RWPE2 (cell line): ENCODE data around the gene PCDHGA3.
A peak's percentile ranks its signal among the peaks of the same experiment; 100 is the strongest.

ENCODE experiments used
- ATAC-seq: fragments of 200-7000 bp; cut with Tn5 transposase; 3 replicates; pipeline ENCODE4 v1.9.1; 2021; ENCODE audit warnings: low read depth
- DNase-seq: peaks from one replicate; pipeline ENCODE4 v3.0.0-alpha.2; 2020; ENCODE audit warnings: low spot score
- H3K27ac ChIP-seq: fragments of 450-650 bp; 2 replicates; pipeline ENCODE4 v1.5.1; 2017; ENCODE audit warnings: mild to moderate bottlenecking; ENCODE audit not compliant: poor library complexity, severe bottlenecking
- H3K27me3 ChIP-seq: fragments of 250-450 bp; sonication (Bioruptor Pico); 2 replicates; pipeline ENCODE4 v1.5.1; 2021; ENCODE audit warnings: mild to moderate bottlenecking, moderate library complexity; ENCODE audit not compliant: insufficient read depth, poor library complexity, severe bottlenecking
- H3K36me3 ChIP-seq: fragments of 250-450 bp; sonication (Bioruptor Pico); 2 replicates; pipeline ENCODE4 v1.5.1; 2020; ENCODE audit warnings: low read depth, mild to moderate bottlenecking, moderate library complexity
- H3K4me1 ChIP-seq: fragments of 250-450 bp; sonication (Bioruptor Pico); 2 replicates; pipeline ENCODE4 v1.5.1; 2021; ENCODE audit warnings: mild to moderate bottlenecking, moderate library complexity; ENCODE audit not compliant: insufficient read depth, poor library complexity, severe bottlenecking
- H3K4me3 ChIP-seq: fragments of 250-450 bp; sonication (Bioruptor Pico); 2 replicates; pipeline ENCODE4 v1.5.1; 2021; ENCODE audit warnings: mild to moderate bottlenecking, moderate library complexity; ENCODE audit not compliant: severe bottlenecking
- H3K9me3 ChIP-seq: fragments of 250-450 bp; sonication (Bioruptor Pico); 2 replicates; pipeline ENCODE4 v1.5.1; 2021; ENCODE audit warnings: mild to moderate bottlenecking, moderate library complexity; ENCODE audit not compliant: severe bottlenecking
- TF ChIP-seq, protein P1 (sequence below): fragments of 450-650 bp; IDR thresholded peaks from one replicate; pipeline ENCODE4 v1.5.1; 2017; ENCODE audit warnings: mild to moderate bottlenecking, moderate library complexity; ENCODE audit not compliant: poor library complexity, severe bottlenecking

Gene PCDHGA3

DNA sequence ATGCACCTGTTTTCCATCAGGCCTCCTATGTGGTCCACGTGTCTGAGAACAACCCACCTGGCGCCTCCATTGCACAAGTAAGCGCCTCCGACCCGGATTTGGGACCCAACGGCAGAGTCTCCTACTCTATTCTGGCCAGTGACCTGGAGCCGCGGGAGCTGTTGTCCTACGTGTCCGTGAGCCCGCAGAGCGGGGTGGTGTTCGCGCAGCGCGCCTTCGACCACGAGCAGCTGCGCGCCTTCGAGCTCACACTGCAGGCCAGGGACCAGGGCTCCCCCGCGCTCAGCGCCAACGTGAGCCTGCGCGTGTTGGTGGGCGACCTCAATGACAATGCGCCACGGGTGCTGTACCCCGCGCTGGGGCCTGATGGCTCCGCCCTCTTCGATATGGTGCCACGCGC, 8.0 kb downstream of the PCDHGA3 start:
- Histone ChIP-seq H3K4me1 (no peaks in the 10 kb centered on the region), H3K9me3 (no peaks in the 10 kb centered on the region), H3K27me3 (peaks cover 76% of the 10 kb centered on the region), H3K36me3 (no peaks in the 10 kb centered on the region), H3K27ac (no peak overlapping the region), H3K4me3 (no peak overlapping the region)
- TF ChIP-seq, protein P1, sequence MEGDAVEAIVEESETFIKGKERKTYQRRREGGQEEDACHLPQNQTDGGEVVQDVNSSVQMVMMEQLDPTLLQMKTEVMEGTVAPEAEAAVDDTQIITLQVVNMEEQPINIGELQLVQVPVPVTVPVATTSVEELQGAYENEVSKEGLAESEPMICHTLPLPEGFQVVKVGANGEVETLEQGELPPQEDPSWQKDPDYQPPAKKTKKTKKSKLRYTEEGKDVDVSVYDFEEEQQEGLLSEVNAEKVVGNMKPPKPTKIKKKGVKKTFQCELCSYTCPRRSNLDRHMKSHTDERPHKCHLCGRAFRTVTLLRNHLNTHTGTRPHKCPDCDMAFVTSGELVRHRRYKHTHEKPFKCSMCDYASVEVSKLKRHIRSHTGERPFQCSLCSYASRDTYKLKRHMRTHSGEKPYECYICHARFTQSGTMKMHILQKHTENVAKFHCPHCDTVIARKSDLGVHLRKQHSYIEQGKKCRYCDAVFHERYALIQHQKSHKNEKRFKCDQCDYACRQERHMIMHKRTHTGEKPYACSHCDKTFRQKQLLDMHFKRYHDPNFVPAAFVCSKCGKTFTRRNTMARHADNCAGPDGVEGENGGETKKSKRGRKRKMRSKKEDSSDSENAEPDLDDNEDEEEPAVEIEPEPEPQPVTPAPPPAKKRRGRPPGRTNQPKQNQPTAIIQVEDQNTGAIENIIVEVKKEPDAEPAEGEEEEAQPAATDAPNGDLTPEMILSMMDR = no peak
- DNase-seq (no peak), ATAC-seq (no peak)

DNA sequence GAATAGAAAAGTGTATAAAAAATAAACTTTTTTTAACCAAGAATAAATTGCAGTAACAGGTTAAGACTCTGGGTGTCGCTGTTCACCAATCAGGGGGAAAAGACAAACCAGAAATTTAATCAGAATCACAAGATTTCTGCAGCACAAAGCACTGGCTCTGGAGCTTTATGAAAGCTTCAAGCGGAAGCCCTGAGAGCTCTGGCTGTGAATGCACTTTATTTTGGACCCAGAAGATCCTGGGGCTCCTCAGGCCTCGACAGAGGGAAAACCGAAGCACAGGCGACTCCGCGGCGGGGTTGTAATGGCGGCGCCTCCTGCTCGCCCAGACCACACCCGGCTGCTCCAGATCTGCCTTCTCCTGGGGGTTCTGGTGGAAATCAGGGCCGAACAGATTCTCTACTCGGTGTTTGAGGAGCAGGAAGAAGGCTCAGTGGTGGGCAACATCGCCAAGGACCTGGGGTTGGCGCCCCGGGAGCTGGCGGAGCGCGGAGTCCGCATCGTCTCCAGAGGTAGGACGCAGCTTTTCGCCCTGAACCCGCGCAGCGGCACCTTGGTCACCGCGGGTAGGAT, 11.4 kb downstream of the PCDHGA3 start, which contains the start of gene PCDHGA4:
TSS of gene PCDHGA4 (plus strand) at position 122 of the 570 bp plus-strand sequence. CDS start at position 209, 87 bp downstream.
- Histone ChIP-seq H3K4me3 (peak within 1 kb of the TSS; percentile 14), H3K27me3 (peaks cover 82% of the 10 kb centered on the region), H3K9me3 (no peaks in the 10 kb centered on the region), H3K27ac (no peak within 1 kb of the TSS), H3K4me1 (peaks cover 3% of the 10 kb centered on the region), H3K36me3 (no peaks in the 10 kb centered on the region)
- DNase-seq = no peak
- TF ChIP-seq, protein P1 = peak; percentile 61
- no peak for ATAC-seq

DNA sequence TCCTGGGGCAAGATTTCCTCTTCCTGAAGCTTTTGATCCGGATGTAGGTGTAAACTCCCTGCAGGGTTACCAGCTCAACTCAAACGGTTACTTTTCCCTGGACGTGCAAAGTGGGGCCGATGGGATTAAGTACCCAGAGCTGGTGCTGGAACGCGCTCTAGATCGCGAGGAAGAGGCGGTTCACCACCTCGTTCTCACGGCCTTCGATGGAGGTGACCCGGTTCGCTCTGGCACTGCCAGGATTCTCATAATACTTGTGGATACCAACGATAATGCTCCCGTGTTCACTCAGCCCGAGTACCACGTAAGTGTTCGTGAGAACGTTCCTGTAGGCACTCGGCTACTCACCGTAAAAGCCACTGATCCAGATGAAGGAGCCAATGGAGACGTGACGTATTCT, 12.0 kb downstream of the PCDHGA3 start:
- ATAC-seq = no peak
- Histone ChIP-seq H3K36me3 (no peaks in the 10 kb centered on the region), H3K4me3 (no peak overlapping the region), H3K9me3 (no peaks in the 10 kb centered on the region), H3K27me3 (peaks cover 83% of the 10 kb centered on the region), H3K27ac (no peak overlapping the region), H3K4me1 (peaks cover 3% of the 10 kb centered on the region)
- no peak for DNase-seq
- TF ChIP-seq, protein P1 = no peak

DNA sequence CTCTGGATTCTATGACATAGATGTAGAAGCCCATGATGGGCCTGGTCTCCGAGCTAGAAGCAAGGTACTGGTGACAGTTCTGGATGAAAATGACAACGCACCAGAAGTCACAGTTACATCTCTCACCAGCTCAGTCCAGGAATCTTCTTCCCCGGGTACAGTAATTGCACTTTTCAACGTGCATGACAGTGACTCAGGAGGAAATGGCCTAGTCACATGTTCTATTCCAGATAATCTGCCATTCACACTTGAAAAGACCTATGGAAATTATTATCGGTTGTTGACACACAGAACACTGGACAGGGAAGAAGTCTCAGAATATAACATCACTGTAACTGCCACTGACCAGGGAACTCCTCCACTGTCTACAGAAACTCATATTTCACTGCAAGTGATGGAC, 12.5 kb downstream of the PCDHGA3 start:
- TF ChIP-seq, protein P1 = no peak
- ATAC-seq = no peak
- peaks cover 84% of the 10 kb centered on the region for H3K27me3 ChIP-seq

DNA sequence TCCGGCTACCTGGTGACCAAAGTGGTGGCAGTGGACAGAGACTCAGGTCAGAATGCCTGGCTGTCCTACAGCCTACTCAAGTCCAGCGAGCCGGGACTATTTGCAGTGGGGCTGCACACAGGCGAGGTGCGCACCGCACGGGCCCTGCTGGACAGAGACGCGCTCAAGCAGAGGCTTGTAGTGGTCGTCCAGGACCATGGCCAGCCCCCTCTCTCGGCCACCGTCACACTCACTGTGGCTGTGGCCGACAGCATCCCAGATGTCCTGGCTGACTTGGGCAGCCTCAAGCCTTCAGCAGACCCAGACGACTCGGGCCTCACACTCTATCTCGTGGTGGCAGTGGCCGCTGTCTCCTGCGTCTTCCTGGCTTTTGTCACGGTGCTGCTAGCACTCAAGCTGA, 13.3 kb downstream of the PCDHGA3 start:
- ATAC-seq (no peak), DNase-seq (no peak)
- H3K4me3 ChIP-seq = no peak overlapping the region
- H3K27ac ChIP-seq = no peak overlapping the region
- no peaks in the 10 kb centered on the region for H3K36me3 ChIP-seq
- TF ChIP-seq, protein P1 = no peak
- peaks cover 3% of the 10 kb centered on the region for H3K4me1 ChIP-seq
- no peaks in the 10 kb centered on the region for H3K9me3 ChIP-seq
- H3K27me3 ChIP-seq = peaks cover 84% of the 10 kb centered on the region

More for the DNA sequence above, 12.5 kb downstream of the PCDHGA3 start:
- Histone ChIP-seq H3K9me3 (no peaks in the 10 kb centered on the region), H3K4me1 (peaks cover 3% of the 10 kb centered on the region), H3K4me3 (no peak overlapping the region), H3K36me3 (no peaks in the 10 kb centered on the region), H3K27ac (no peak overlapping the region)
- DNase-seq = no peak
